Keratinocyte (primary cell): ENCODE results near the gene PPEF2. TPM values are rescaled to one million over a fixed set of nuclear protein-coding genes. Genes with fewer than 3 reads are reported as not detected.

Experiments used
- DNase-seq: peaks from one replicate; pipeline ENCODE4 v3.0.0-alpha.2; 2011; ENCODE audit warnings: low read depth, missing footprints, low spot score
- FAIRE-seq: peaks from 2 replicates; lab custom pipeline; 2011; peaks lifted over from hg19 to GRCh38; lab: Jason Lieb, UNC
- H2AFZ ChIP-seq: 2 replicates; pipeline ENCODE4 v1.6.0; 2012; ENCODE audit warnings: low read length, control low read depth, inconsistent platforms; ENCODE audit not compliant: control insufficient read depth
- H3K27ac ChIP-seq: 2 replicates; pipeline ENCODE4 v1.5.1; 2011; ENCODE audit warnings: low read length; ENCODE audit not compliant: control insufficient read depth, insufficient read depth
- H3K27me3 ChIP-seq: 3 replicates; pipeline ENCODE4 v1.6.0; 2011; ENCODE audit warnings: low read length; ENCODE audit not compliant: control insufficient read depth, insufficient read depth; ENCODE audit errors: extremely low read depth
- H3K36me3 ChIP-seq, 2 experiments: 2 replicates in 1 of 2; 3 replicates in 1 of 2; pipeline ENCODE4 v1.5.1; 2011; ENCODE audit warnings: low read length in 2 of 2, mild to moderate bottlenecking in 1 of 2; ENCODE audit not compliant: control insufficient read depth in 2 of 2, insufficient read depth in 2 of 2; ENCODE audit errors: extremely low read depth in 1 of 2
- H3K4me1 ChIP-seq: 3 replicates; pipeline ENCODE4 v1.5.1; 2011; ENCODE audit warnings: low read length; ENCODE audit not compliant: control insufficient read depth, insufficient read depth; ENCODE audit errors: extremely low read depth
- H3K4me2 ChIP-seq: 3 replicates; pipeline ENCODE4 v1.6.0; 2011; ENCODE audit warnings: low read depth, low read length; ENCODE audit not compliant: control insufficient read depth, insufficient read depth; ENCODE audit errors: extremely low read depth
- H3K4me3 ChIP-seq, 3 experiments: fragments of 200-600 bp in 1 of 3; sonication (generic) in 1 of 3; 2 replicates in 2 of 3; 3 replicates in 1 of 3; pipeline ENCODE4 v1.5.1; 2011 to 2016; ENCODE audit warnings: low read length in 3 of 3, mild to moderate bottlenecking in 3 of 3, control low read depth in 2 of 3, inconsistent platforms in 1 of 3, low read depth in 1 of 3, mixed read lengths in 1 of 3, mixed run types in 1 of 3, moderate library complexity in 1 of 3; ENCODE audit not compliant: control insufficient read depth in 2 of 3, insufficient read depth in 2 of 3; ENCODE audit errors: extremely low read depth in 1 of 3
- H3K79me2 ChIP-seq: 2 replicates; pipeline ENCODE4 v1.6.0; 2012; ENCODE audit warnings: low read length; ENCODE audit not compliant: control insufficient read depth, insufficient read depth
- H3K9ac ChIP-seq: 3 replicates; pipeline ENCODE4 v1.6.0; 2011; ENCODE audit warnings: low read length; ENCODE audit not compliant: control insufficient read depth, insufficient read depth; ENCODE audit errors: extremely low read depth
- H3K9me1 ChIP-seq: 3 replicates; pipeline ENCODE4 v1.6.0; 2011; ENCODE audit warnings: low read length; ENCODE audit not compliant: control insufficient read depth, insufficient read depth; ENCODE audit errors: extremely low read depth
- H3K9me3 ChIP-seq: 2 replicates; pipeline ENCODE4 v1.5.1; 2012; ENCODE audit warnings: low read depth, low read length; ENCODE audit not compliant: control insufficient read depth
- H4K20me1 ChIP-seq: 3 replicates; pipeline ENCODE4 v1.6.0; 2011; ENCODE audit warnings: low read length; ENCODE audit not compliant: control insufficient read depth, insufficient read depth; ENCODE audit errors: extremely low read depth
- EZH2 ChIP-seq: IDR thresholded peaks from one replicate; pipeline ENCODE4 v1.6.1; 2012; ENCODE audit warnings: inconsistent platforms, mild to moderate bottlenecking, low read length, moderate library complexity
- dilution Hi-C: fragments of 300-500 bp; cut with MboI; formaldehyde crosslinking; loops from one replicate; pipeline ENCODE4 v1.7.0; 2020; ENCODE audit warnings: low sequenced_read_pairs; ENCODE audit not compliant: extremely low pct_ligation_motif_present
- polyA plus RNA-seq, 5 experiments: library from polyadenylated mRNA; depleted of rRNA in 3 of 5; stranded (reverse) in 3 of 5; stranded (forward) in 1 of 5; unstranded in 1 of 5; fragments of >200 nt; gene quantifications; 1 replicate in 1 of 5; 2 replicates in 3 of 5; 3 replicates in 1 of 5; pipeline versions ENCODE4 v1.2.1 to v1.2.3, GENCODE V29; 2011 to 2012; ENCODE audit warnings: missing spikeins in 2 of 5, low read depth in 1 of 5, low replicate concordance in 1 of 5
- TF ChIP-seq, protein P1 (sequence below), 3 experiments: IDR thresholded peaks in 1 of 3; conservative IDR thresholded peaks in 1 of 3; optimal IDR thresholded peaks in 1 of 3; 2 replicates in 2 of 3; 3 replicates in 1 of 3; pipeline versions ENCODE3 to v1.5.1; 2011; ENCODE audit warnings: low read length in 3 of 3, mild to moderate bottlenecking in 3 of 3, moderate library complexity in 2 of 3, control low read depth in 1 of 3, inconsistent platforms in 1 of 3; ENCODE audit not compliant: insufficient read depth in 2 of 3; ENCODE audit errors: extremely low read depth in 1 of 3

PPEF2 gene
- polyA plus RNA-seq, 1 donor (not counting 4 experiments of a cell fraction or from before 2014, with no cell fraction given): 0.03 TPM

DNA sequence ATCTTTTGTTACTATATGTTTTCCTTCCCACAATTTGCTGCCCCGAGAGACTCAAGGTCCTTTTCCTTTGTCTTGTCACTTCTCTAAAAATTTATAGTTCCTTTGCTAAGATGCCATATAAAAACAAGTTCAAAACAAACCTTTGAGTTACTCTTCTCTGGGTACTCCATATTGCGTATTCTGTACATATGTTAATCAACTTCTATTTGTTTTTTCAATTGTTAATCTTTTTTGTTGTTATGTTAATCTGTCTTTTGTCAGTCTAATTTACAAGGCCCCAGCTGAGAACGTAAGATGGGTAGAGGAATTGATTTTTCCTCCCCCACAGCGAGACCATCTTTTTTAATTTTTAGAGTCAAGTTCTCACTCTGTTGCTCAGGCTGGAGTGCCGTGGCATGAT is 7.2 kb upstream of the PPEF2 start:
- H3K9me1 ChIP-seq: no peaks in the 10 kb centered on the region
- H2AFZ ChIP-seq: no peak overlapping the region
- no peak overlapping the region for H3K4me3 ChIP-seq
- no peaks in the 10 kb centered on the region for H3K4me1 ChIP-seq
- TF ChIP-seq, protein P1, sequence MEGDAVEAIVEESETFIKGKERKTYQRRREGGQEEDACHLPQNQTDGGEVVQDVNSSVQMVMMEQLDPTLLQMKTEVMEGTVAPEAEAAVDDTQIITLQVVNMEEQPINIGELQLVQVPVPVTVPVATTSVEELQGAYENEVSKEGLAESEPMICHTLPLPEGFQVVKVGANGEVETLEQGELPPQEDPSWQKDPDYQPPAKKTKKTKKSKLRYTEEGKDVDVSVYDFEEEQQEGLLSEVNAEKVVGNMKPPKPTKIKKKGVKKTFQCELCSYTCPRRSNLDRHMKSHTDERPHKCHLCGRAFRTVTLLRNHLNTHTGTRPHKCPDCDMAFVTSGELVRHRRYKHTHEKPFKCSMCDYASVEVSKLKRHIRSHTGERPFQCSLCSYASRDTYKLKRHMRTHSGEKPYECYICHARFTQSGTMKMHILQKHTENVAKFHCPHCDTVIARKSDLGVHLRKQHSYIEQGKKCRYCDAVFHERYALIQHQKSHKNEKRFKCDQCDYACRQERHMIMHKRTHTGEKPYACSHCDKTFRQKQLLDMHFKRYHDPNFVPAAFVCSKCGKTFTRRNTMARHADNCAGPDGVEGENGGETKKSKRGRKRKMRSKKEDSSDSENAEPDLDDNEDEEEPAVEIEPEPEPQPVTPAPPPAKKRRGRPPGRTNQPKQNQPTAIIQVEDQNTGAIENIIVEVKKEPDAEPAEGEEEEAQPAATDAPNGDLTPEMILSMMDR (optimal IDR thresholded peaks at IDR 0.05 in 1 of 3, IDR thresholded peaks at IDR 0.05 in 1 of 3, conservative IDR thresholded peaks at IDR 0.05 in 1 of 3; ENCODE audit: extremely low read depth in 1 of 3, insufficient read depth in 2 of 3, low read length in 3 of 3): no peak
- dilution Hi-C loops: no loop called here
- H3K27ac ChIP-seq: no peak overlapping the region
- H4K20me1 ChIP-seq: no peaks in the 10 kb centered on the region
- FAIRE-seq: no peak
- no peak for DNase-seq
- H3K27me3 ChIP-seq: no peaks in the 10 kb centered on the region
- no peaks in the 10 kb centered on the region for H3K36me3 ChIP-seq
- no peaks in the 10 kb centered on the region for H3K9me3 ChIP-seq
- no peak overlapping the region for H3K9ac ChIP-seq
- H3K4me2 ChIP-seq: no peak overlapping the region
- no peaks in the 10 kb centered on the region for H3K79me2 ChIP-seq

DNA sequence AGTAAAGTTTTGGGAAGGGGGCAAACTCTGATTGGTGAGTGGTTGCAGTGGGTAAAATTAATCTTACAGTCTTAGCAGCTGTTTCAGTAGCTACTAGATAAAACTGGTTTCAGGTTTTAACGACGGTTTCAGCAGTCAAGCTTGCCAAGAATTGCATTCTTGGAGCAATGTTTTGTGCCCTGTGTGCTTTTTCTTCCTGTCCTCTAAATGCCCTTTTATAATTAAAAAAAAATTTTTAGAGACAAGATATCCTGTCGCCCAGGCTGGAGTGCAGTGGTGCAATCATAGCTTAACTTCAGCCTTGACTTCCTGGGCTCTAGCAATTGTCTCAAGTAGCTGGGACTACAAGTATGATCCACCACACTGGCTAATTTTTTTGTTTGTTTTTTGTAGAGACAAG is 6.3 kb upstream of the PPEF2 start:
- Histone ChIP-seq H3K9me1 (no peaks in the 10 kb centered on the region), H3K4me3 (no peak overlapping the region), H3K4me2 (no peak overlapping the region), H3K27me3 (no peaks in the 10 kb centered on the region), H4K20me1 (no peaks in the 10 kb centered on the region), H3K27ac (no peak overlapping the region), H3K9me3 (no peaks in the 10 kb centered on the region), H2AFZ (no peak overlapping the region), H3K36me3 (no peaks in the 10 kb centered on the region), H3K9ac (no peak overlapping the region), H3K4me1 (no peaks in the 10 kb centered on the region), H3K79me2 (no peaks in the 10 kb centered on the region)
- dilution Hi-C loops: no loop called here
- DNase-seq (no peak), FAIRE-seq (no peak)
- TF ChIP-seq, protein P1 (optimal IDR thresholded peaks at IDR 0.05 in 1 of 3, IDR thresholded peaks at IDR 0.05 in 1 of 3, conservative IDR thresholded peaks at IDR 0.05 in 1 of 3; ENCODE audit: extremely low read depth in 1 of 3, insufficient read depth in 2 of 3, low read length in 3 of 3): no peak
- no peak for TF ChIP-seq EZH2
